Endodermal cell (in vitro differentiated cells): Measurements from ENCODE around the gene PCSK2. TPM values are rescaled to one million over a fixed set of nuclear protein-coding genes. Genes with fewer than 3 reads are reported as not detected.

Experiments
- DNase-seq: peaks from one replicate; pipeline ENCODE4 v3.0.0-alpha.2; 2017
- H3K27ac ChIP-seq: 2 replicates; pipeline ENCODE4 v1.5.1; 2013; ENCODE audit warnings: mild to moderate bottlenecking, low read depth, low read length, moderate library complexity
- H3K27me3 ChIP-seq: 2 replicates; pipeline ENCODE4 v1.6.1; 2013; ENCODE audit warnings: mild to moderate bottlenecking, low read length, moderate library complexity; ENCODE audit not compliant: insufficient read depth, control insufficient read depth, poor library complexity, severe bottlenecking
- H3K36me3 ChIP-seq: 2 replicates; pipeline ENCODE4 v1.7.0; 2013; ENCODE audit warnings: mild to moderate bottlenecking, low read length, moderate library complexity; ENCODE audit not compliant: control insufficient read depth, insufficient read depth
- H3K4me1 ChIP-seq: one replicate; pipeline ENCODE4 v1.7.0; 2013; ENCODE audit warnings: low read length; ENCODE audit not compliant: control insufficient read depth, insufficient read depth
- H3K4me3 ChIP-seq: 2 replicates; pipeline ENCODE4 v1.5.1; 2013; ENCODE audit warnings: mild to moderate bottlenecking, low read length, moderate library complexity
- H3K9ac ChIP-seq: 2 replicates; pipeline ENCODE4 v1.6.1; 2013; ENCODE audit warnings: mild to moderate bottlenecking, low read length, moderate library complexity; ENCODE audit not compliant: poor library complexity, severe bottlenecking; ENCODE audit errors: extremely low read depth
- H3K9me3 ChIP-seq: 2 replicates; pipeline ENCODE4 v1.6.1; 2013; ENCODE audit warnings: mild to moderate bottlenecking, low read length, moderate library complexity; ENCODE audit not compliant: control insufficient read depth
- H3K27ac Mint-ChIP-seq: 2 replicates; pipeline ENCODE4 v1.8.0; 2020; ENCODE audit warnings: mixed read lengths
- H3K27me3 Mint-ChIP-seq: 2 replicates; pipeline ENCODE4 v1.8.0; 2021; ENCODE audit warnings: mild to moderate bottlenecking, mixed read lengths; ENCODE audit not compliant: insufficient read depth
- H3K36me3 Mint-ChIP-seq: 2 replicates; pipeline ENCODE4 v1.8.0; 2020; ENCODE audit warnings: low read depth, mixed read lengths
- H3K4me1 Mint-ChIP-seq: 2 replicates; pipeline ENCODE4 v1.8.0; 2020; ENCODE audit warnings: mixed read lengths
- H3K4me3 Mint-ChIP-seq: 2 replicates; pipeline ENCODE4 v1.8.0; 2020; ENCODE audit warnings: mild to moderate bottlenecking, moderate library complexity, mixed read lengths
- H3K9me3 Mint-ChIP-seq: 2 replicates; pipeline ENCODE4 v1.8.0; 2020; ENCODE audit warnings: mild to moderate bottlenecking, mixed read lengths
- WGBS, 2 experiments: methylation state at CpG; one replicate each; pipeline versions ENCODE4 v1.1.5 to v1.1.7; 2013; ENCODE audit warnings: missing lambda C conversion rate in 2 of 2, mixed read lengths in 1 of 2; ENCODE audit not compliant: insufficient coverage in 1 of 2, insufficient read length in 1 of 2; 5-methylcytosine and 5-hydroxymethylcytosine counted together
- total RNA-seq, 2 donors: library from RNA; stranded (reverse); fragmentation: NEBNext Ultra II Directional in 1 of 2; extraction: Animal tissue kit (Norgen Biotek cat#: 25700) in 1 of 2; gene quantifications; 2 replicates in 1 of 2; 3 replicates in 1 of 2; pipeline ENCODE4 v1.2.1, GENCODE V29; 2021
- TF ChIP-seq, protein P1 (sequence below): fragments of 200-600 bp; sonication (generic); conservative IDR thresholded peaks from 2 replicates; pipeline ENCODE4 v1.5.0; 2021; ENCODE audit warnings: antibody characterized with exemption, mild to moderate bottlenecking

PCSK2 gene
- total RNA-seq, 2 donors from 2014 or later: 3.0 to 4.8 TPM

DNA sequence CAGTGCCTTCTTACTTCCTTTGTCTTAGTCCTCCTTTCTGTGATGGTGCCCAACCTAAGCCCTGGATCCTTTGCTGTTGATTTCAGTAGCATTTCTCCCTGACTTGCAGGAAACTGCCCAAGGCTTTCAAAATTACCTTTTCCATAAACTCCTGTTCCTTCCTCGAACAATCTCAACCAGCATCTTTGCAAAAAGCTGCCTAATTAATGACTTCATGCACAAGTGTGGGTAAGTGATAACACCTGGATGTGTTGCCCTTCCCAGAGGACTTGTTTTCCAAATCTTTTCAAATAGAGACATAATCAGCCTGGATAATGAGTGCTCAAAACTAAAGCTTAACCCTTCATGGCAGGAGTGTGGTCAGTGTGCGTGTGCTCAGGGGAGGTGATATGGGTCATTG, 118.0 kb downstream of the PCSK2 start:
- no peaks in the 10 kb centered on the region for H3K36me3 Mint-ChIP-seq
- DNase-seq: no peak
- no peak overlapping the region for H3K9ac ChIP-seq
- no peaks in the 10 kb centered on the region for H3K36me3 ChIP-seq
- WGBS, 2 experiments: 85% methylated on average over 2 of the region's 2 CpGs; no CpG with 5 or more reads in 1 of the 2 experiments
- TF ChIP-seq, protein P1, sequence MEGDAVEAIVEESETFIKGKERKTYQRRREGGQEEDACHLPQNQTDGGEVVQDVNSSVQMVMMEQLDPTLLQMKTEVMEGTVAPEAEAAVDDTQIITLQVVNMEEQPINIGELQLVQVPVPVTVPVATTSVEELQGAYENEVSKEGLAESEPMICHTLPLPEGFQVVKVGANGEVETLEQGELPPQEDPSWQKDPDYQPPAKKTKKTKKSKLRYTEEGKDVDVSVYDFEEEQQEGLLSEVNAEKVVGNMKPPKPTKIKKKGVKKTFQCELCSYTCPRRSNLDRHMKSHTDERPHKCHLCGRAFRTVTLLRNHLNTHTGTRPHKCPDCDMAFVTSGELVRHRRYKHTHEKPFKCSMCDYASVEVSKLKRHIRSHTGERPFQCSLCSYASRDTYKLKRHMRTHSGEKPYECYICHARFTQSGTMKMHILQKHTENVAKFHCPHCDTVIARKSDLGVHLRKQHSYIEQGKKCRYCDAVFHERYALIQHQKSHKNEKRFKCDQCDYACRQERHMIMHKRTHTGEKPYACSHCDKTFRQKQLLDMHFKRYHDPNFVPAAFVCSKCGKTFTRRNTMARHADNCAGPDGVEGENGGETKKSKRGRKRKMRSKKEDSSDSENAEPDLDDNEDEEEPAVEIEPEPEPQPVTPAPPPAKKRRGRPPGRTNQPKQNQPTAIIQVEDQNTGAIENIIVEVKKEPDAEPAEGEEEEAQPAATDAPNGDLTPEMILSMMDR: no peak
- H3K27me3 Mint-ChIP-seq: peaks cover 7% of the 10 kb centered on the region
- no peaks in the 10 kb centered on the region for H3K9me3 ChIP-seq
- peaks cover 4% of the 10 kb centered on the region for H3K4me1 ChIP-seq
- H3K9me3 Mint-ChIP-seq: no peaks in the 10 kb centered on the region
- no peak overlapping the region for H3K4me3 ChIP-seq
- H3K4me3 Mint-ChIP-seq: no peak overlapping the region
- H3K27me3 ChIP-seq: no peaks in the 10 kb centered on the region
- peaks cover 29% of the 10 kb centered on the region for H3K4me1 Mint-ChIP-seq
- no peak overlapping the region for H3K27ac ChIP-seq
- H3K27ac Mint-ChIP-seq: no peak overlapping the region

DNA sequence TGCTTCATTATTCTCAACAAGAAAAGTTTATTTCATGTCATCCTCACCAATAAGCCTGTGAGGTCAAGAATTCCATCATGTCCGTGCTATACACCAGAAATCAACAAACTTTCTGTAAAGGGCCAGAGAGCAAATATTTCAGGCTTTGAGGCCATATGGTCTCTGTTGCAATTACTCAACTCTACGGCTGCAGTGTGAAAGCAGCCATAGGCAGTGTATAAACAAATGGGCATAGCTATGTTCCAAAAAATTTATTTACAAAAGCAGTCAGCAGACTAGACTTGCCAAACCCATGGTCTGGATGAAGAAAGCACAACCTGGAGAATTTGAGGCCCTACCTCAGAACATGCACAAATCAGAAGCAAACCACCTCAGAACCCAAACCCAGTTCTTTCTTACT, 118.5 kb downstream of the PCSK2 start:
- Histone ChIP-seq H3K27me3 (no peaks in the 10 kb centered on the region), H3K4me1 (peaks cover 4% of the 10 kb centered on the region)
- 88 to 93% methylated on average over 2 of the region's 2 CpGs for WGBS, 2 experiments

DNA sequence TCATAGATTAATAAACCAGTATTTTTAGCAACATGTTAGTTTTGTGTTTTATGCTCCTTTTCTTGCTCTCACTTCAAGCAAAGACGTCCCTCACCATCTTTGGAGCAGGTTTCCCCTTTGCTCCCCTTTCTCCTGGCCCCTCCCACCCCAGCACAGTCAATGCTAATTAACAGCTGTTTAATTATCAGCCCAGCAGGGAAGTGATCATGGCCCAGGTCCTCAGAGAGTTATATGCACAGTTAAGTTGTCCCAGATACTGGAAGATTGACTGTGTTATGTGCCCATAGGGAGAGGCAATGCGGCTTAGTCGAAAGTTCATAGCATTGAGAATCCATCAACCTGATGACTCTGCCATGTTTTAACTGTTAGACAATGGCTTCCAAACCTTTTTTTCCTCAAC, 123.5 kb downstream of the PCSK2 start:
- Histone ChIP-seq H3K9me3 (no peaks in the 10 kb centered on the region), H3K27me3 (no peaks in the 10 kb centered on the region), H3K4me1 (peaks cover 4% of the 10 kb centered on the region), H3K9ac (no peak overlapping the region), H3K36me3 (no peaks in the 10 kb centered on the region), H3K4me3 (no peak overlapping the region), H3K27ac (no peak overlapping the region)
- DNase-seq: no peak
- Mint-ChIP-seq H3K27ac (no peak overlapping the region), H3K27me3 (peaks cover 7% of the 10 kb centered on the region), H3K36me3 (no peaks in the 10 kb centered on the region), H3K9me3 (no peaks in the 10 kb centered on the region), H3K4me3 (no peak overlapping the region), H3K4me1 (peaks cover 20% of the 10 kb centered on the region)
- TF ChIP-seq, protein P1: no peak
- 93 to 96% methylated on average over 3 of the region's 3 CpGs for WGBS, 2 experiments

More for the DNA sequence above, 118.5 kb downstream of the PCSK2 start:
- TF ChIP-seq, protein P1: no peak
- H3K36me3 ChIP-seq: no peaks in the 10 kb centered on the region
- Mint-ChIP-seq H3K4me1 (peaks cover 33% of the 10 kb centered on the region), H3K4me3 (no peak overlapping the region), H3K36me3 (no peaks in the 10 kb centered on the region), H3K27me3 (peaks cover 7% of the 10 kb centered on the region), H3K9me3 (no peaks in the 10 kb centered on the region), H3K27ac (no peak overlapping the region)
- no peak overlapping the region for H3K4me3 ChIP-seq
- H3K9me3 ChIP-seq: no peaks in the 10 kb centered on the region
- H3K9ac ChIP-seq: no peak overlapping the region
- H3K27ac ChIP-seq: no peak overlapping the region
- no peak for DNase-seq
